ENCODE results near the gene AP1G2.

The AP1G2 gene

DNA sequence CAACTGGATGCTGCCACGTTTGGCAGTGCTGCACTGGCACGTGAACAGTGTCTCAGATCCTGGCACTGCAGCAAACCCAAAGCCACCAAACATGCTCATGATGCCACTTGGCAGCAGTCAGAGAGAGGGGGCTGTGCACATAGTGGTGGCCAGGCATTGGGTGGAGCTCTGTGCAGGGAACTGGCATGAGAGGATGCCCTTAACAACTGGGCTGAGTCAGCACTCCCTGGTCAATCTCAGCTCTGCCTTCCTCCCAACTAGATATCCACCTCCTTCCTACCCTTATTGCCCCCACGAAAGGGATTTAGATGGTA is 53.0 kb downstream of the AP1G2 start:
- no peak for DNase-seq (ENCODE audit: low read depth)

DNA sequence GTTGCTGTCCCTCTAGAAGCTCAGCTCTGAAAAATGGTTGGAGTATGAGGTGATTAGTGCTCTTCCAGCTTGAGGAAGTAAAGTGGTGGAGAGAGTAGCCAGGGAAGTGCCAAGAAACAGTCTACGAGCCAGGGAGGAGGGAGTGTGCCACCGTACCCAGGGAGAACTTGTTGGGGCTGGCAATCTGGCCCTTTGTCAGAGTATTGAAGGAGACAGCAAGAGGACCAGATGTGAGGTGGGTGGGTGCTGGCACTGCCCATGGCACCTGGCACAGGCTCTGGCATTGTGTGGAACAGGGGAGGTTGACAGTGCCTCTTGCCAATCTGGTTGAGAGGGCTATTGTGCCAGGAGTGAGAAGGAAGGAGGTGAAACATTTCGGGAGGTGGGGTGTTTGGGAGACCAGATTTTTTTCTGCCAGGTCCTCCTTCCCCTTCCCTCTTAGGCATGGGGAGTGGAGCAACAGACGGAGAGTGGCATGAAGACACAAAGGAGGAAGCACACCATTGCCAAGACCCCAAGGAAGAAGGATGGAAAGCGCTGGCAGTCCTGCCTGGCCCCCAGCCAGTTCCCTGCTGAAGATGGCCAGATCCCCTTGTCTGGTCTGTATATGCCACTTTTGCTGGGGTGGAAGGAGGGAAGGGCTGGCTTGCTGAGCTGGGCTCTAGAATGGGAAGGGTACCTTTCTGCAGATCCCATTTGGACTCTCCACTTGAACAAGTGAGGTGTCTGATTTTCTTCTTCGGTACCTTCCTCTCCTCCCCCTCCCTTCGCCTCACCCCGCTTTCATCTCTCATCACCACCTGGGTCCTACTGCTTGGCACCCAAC is 53.6 kb downstream of the AP1G2 start:
- DNase-seq (ENCODE audit: low read depth) = no peak

- DNase-seq (ENCODE audit: low read depth) = no peak
Measured at GRCh38 chr14:23513005-23513817, 54.4 kb downstream of the AP1G2 start.

- DNase-seq (ENCODE audit: low read depth) = no peak
Measured at GRCh38 chr14:23512156-23512555, 55.4 kb downstream of the AP1G2 start.
